HG03097 (cell line): ENCODE measurements around the gene PER2.
"Not testable (repeated sequence)": the region's sequence is repeated elsewhere in the genome, so short reads cannot be mapped to it uniquely, and the experiment has no call there.

Experiments
- ATAC-seq: cut with Tn5 transposase; IDR thresholded peaks from one replicate; pipeline ENCODE4 v1.9.1; 2021; ENCODE audit not compliant: unreplicated experiment, low FRiP score

Gene PER2

DNA sequence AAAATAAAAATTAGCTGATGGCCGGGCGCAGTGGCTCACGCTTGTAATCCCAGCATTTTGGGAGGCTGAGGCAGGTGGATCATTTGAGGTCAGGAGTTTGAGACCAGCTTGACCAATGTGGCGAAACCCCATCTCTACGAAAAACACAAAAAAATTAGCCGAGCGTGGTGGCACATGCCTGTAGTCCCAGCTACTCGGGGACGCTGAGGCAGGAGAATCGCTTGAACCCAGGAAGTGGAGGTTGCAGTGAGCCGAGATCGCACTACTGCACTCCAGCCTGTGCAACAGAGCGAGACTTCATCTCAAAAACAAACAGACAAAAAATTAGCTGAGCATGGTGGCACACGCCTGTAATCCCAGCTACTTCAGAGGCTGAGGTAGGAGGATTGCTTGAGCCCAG, 22.3 kb upstream of the PER2 start:
- ATAC-seq, result not testable (repeated sequence)

DNA sequence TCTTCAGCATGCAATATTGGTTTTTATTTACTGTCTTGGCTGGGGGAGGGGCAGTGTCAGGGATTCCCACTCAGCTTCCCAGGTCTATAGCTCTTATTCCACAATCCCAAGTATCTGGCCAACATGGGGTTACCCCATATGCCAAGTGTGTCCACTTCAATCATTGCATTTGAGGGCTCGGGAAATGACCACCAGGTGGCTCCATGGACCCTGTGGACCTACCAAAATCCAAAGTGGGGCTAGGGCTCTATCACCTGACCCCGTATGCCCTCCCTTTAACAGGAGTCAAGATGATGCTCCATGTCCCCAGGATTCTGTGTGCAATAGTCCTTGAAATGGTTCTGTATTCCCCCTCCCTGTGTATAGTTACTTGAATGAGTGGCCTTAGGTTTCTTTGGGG, 19.8 kb upstream of the PER2 start:
- no peak for ATAC-seq

- ATAC-seq, result no peak
These were observed 18.2 kb upstream of the PER2 start for GRCh38 chr2:238306672-238306998.

GRCh38 chr2:238305965-238306671, 17.7 kb upstream of the PER2 start:
- ATAC-seq, result no peak

GRCh38 chr2:238305092-238305862, 16.9 kb upstream of the PER2 start:
- ATAC-seq, result no peak

DNA sequence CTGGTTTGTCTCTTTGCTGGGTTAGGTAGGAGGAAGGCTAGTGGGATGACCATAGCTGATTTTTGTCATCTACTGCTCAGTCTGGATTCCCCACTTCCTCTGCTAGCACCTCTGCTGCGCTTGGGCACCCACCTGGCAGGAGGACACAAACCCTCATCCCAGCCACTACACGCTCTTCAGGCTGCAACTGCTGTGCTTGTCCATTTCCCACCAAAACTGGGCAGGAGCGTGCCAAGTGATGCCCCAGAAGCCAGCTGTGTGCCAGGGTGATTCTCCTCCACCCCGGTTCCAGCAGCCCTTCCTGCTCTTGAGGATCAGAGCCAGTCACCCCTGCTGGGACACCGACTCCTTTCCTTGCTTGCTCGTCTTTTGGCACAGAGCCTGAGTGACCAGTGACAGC, 15.7 kb upstream of the PER2 start:
- no peak for ATAC-seq

DNA sequence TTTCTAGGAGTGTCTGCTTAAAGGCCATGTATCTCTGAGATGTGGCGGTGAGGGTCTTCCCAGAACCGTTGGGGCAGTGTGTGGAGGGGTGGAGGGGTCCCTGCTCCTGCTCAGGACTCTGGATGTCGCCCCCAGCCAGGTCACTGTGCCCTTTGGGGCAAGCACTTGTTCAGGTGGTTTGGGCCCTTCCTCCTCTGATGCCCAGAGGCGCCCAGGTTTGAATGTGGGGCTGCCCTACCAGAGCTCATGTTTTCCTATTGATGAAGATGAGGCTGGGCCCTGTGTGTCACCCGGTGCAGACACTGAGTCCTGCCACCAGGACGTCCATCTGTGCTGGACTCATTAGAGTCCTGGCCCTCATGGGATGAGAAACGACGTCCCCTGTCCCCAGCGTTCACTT, 14.3 kb upstream of the PER2 start:
- ATAC-seq, result no peak

DNA sequence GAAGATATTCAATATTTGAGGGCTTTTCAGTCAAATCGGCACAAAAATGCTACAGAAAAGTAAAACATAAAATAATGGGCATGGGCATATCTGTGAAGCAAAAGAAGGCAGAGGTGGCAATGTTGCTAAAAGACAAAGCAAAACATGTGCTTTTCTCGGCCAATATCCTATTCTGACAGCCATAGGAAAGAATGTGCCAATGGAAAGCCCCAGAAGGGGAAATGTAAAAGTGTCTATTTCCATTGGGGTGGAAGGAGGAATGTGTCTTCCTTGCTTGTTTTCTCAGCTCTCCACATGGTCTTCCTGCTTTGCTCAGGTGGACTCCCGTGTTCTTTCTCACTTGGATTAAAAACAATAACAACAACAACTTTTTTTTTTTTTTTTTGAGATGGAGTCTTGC, 13.7 kb upstream of the PER2 start:
- no peak for ATAC-seq

DNA sequence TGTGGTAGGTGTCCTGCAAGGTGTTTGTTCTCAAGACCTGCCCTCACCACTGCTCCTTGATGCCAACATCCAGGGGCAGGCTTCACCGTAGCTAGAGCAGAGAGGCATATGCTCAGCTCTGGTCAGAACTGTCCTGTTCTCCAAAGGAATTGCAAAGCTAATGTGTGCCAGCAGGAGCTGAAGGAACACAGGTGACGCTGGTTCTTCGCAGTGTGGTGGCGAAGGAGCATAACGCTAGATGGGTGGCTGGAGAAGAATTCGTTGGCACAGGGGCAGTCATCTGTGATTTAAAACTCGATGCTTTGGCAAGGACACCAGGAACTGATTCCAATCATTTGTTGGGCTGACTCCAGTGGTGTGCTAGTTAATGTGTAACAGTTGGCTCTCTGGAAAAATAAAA, 11.4 kb upstream of the PER2 start:
- ATAC-seq, result no peak

DNA sequence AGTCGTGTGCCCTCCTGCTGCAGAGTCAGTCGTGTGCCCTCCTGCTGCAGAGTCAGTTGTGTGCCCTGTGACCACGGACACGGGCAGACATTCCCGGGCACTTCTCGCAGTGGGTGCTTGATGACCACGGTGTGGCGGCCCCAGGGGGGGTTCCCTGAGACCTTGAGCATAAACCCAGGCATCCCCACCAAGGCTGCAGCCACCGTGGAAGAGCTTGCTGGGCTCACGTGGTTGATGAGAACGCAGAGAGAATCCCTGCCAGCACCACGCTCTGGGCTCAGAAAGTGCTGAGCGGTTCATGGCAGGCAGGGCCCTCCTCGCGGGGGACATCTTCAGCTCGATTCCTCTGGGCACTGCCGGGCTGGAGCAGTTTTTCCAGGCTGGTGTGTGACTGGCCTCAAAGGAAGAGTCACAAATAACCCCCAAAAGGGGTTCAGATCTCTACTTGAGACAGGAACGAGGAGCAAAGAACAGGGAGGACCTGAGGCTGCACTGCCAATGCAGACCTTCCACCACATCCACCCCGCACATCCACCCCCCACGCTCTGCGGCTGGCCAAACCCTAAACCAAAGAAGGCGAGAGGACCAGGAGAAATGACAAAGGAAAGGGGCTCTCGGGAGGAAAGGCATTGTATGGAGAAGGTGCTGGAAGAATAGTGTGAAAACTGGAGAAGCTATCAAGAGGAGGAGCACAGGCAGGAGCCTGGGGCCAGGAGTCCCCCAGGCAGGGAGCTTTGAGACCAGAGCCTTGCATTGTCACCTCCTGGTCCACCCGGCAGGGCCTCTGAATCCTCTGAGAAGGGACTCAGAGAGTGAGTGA, 8.4 kb upstream of the PER2 start:
- no peak for ATAC-seq

GRCh38 chr2:238295144-238296112, 7.0 kb upstream of the PER2 start:
- ATAC-seq, result no peak

GRCh38 chr2:238294393-238295143, 6.2 kb upstream of the PER2 start:
- no peak for ATAC-seq

GRCh38 chr2:238294046-238294392, 5.6 kb upstream of the PER2 start:
- ATAC-seq, result no peak

GRCh38 chr2:238291550-238292281, 3.3 kb upstream of the PER2 start:
- no peak for ATAC-seq

GRCh38 chr2:238290715-238291549, 2.5 kb upstream of the PER2 start:
- ATAC-seq, result no peak

DNA sequence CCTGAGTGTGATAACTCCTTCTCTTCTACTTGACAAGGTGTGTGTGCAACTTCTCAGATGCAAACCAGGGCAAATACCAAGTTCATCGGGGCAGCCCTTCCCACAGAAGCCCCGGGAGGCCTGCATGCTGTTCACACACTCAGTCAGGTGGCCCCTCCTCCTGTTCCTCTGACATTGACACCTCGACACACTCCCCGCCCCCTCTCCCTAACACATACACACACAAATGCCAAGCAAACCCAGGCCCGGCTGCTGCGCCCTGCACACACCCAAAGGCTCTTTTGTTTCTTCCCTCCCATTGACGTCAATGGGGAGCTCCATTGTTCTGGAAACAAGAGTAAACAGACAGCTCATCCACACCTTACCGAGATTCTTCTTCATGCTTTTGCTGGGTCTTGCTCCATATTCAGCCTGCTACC, 1.7 kb upstream of the PER2 start:
- ATAC-seq, result no peak

GRCh38 chr2:238289574-238289973, 1.2 kb upstream of the PER2 start:
- ATAC-seq, result no peak
